HEK293 (cell line): ENCODE data around the gene SLC6A3.

Experiments used
- CTCF ChIA-PET: fragments of 350-600 bp; formaldehyde crosslinking; extraction: SDS; loops from one replicate; lab custom pipeline; 2021; ENCODE audit warnings: antibody characterized with exemption; lab: Yijun Ruan, JAX
- POLR2A ChIA-PET: fragments of 300-600 bp; formaldehyde crosslinking; extraction: SDS; loops from one replicate; lab custom pipeline; 2020; ENCODE audit warnings: antibody characterized with exemption, inconsistent platforms; lab: Yijun Ruan, JAX
- H3K27ac ChIP-seq: fragments of 200-500 bp; sonication (Bioruptor generic); 2 replicates; pipeline ENCODE4 v1.5.1; 2014; ENCODE audit warnings: low read depth, low read length, control low read depth, inconsistent platforms; ENCODE audit errors: extremely low read depth
- H3K36me3 ChIP-seq, 2 experiments: fragments of 200-500 bp in 1 of 2; sonication (Bioruptor generic) in 1 of 2; 1 replicate in 1 of 2; 2 replicates in 1 of 2; pipeline ENCODE4 v1.5.1; 2014 to 2017; ENCODE audit warnings: inconsistent platforms in 2 of 2, low read length in 2 of 2; ENCODE audit not compliant: control insufficient read depth in 2 of 2, insufficient read depth in 1 of 2
- H3K4me1 ChIP-seq: fragments of 200-500 bp; sonication (Bioruptor generic); 2 replicates; pipeline ENCODE4 v1.5.1; 2014; ENCODE audit warnings: mild to moderate bottlenecking, low read length, inconsistent platforms; ENCODE audit not compliant: control insufficient read depth, insufficient read depth
- H3K4me3 ChIP-seq: 2 replicates; pipeline ENCODE4 v1.5.1; 2011; ENCODE audit warnings: low read depth, mild to moderate bottlenecking, control low read depth, low read length, moderate library complexity
- H3K9me3 ChIP-seq: fragments of 200-500 bp; sonication (Bioruptor generic); 2 replicates; pipeline ENCODE4 v1.5.1; 2014; ENCODE audit warnings: low read depth, low read length, inconsistent platforms; ENCODE audit not compliant: control insufficient read depth, insufficient read depth
- BCL11B ChIP-seq: fragments of 450-650 bp; formaldehyde crosslinking; IDR thresholded peaks from 2 replicates; pipeline ENCODE4 v1.5.1; 2016; ENCODE audit warnings: low read depth, missing biosample characterization, missing genetic modification characterization
- ELK4 ChIP-seq: IDR thresholded peaks from 2 replicates; pipeline ENCODE4 v1.6.1; 2011; ENCODE audit warnings: mild to moderate bottlenecking, low read depth, low read length, borderline replicate concordance
- KLF1 ChIP-seq: fragments of 450-650 bp; formaldehyde crosslinking; IDR thresholded peaks from 2 replicates; pipeline ENCODE4 v1.5.1; 2016; ENCODE audit warnings: missing biosample characterization, missing genetic modification characterization
- PRDM1 ChIP-seq: fragments of 450-650 bp; formaldehyde crosslinking; IDR thresholded peaks from 2 replicates; pipeline ENCODE4; 2016; ENCODE audit warnings: missing biosample characterization, missing genetic modification characterization
- PRDM4 ChIP-seq: fragments of 450-650 bp; formaldehyde crosslinking; IDR thresholded peaks from 2 replicates; pipeline ENCODE4 v1.5.1; 2017; ENCODE audit warnings: missing biosample characterization, missing genetic modification characterization
- TRIM28 ChIP-seq: IDR thresholded peaks from 2 replicates; pipeline ENCODE4 v1.6.1; 2011; ENCODE audit warnings: low read length, control low read depth, borderline replicate concordance
- TSHZ1 ChIP-seq: fragments of 450-650 bp; formaldehyde crosslinking; IDR thresholded peaks from 2 replicates; pipeline ENCODE4 v1.5.1; 2016; ENCODE audit warnings: missing biosample characterization, missing genetic modification characterization, borderline replicate concordance
- ZBTB10 ChIP-seq: fragments of 450-650 bp; formaldehyde crosslinking; IDR thresholded peaks from 2 replicates; pipeline ENCODE4 v1.5.1; 2016; ENCODE audit warnings: missing biosample characterization, missing genetic modification characterization
- ZNF138 ChIP-seq: fragments of 450-650 bp; formaldehyde crosslinking; IDR thresholded peaks from 2 replicates; pipeline ENCODE4 v1.5.1; 2016; ENCODE audit warnings: missing biosample characterization, missing genetic modification characterization, borderline replicate concordance
- ZNF174 ChIP-seq: fragments of 450-650 bp; formaldehyde crosslinking; IDR thresholded peaks from 2 replicates; pipeline ENCODE4 v1.5.0; 2017; ENCODE audit warnings: missing biosample characterization, mild to moderate bottlenecking, missing genetic modification characterization
- ZNF2 ChIP-seq: fragments of 450-650 bp; formaldehyde crosslinking; IDR thresholded peaks from 2 replicates; pipeline ENCODE4 v1.5.1; 2016; ENCODE audit warnings: missing biosample characterization, missing genetic modification characterization
- ZNF350 ChIP-seq: fragments of 450-650 bp; formaldehyde crosslinking; IDR thresholded peaks from 2 replicates; pipeline ENCODE4 v1.5.0; 2017; ENCODE audit warnings: missing biosample characterization, mild to moderate bottlenecking, missing genetic modification characterization
- ZNF366 ChIP-seq: fragments of 450-650 bp; formaldehyde crosslinking; conservative IDR thresholded peaks from 2 replicates; pipeline ENCODE4 v1.5.1; 2016; ENCODE audit warnings: missing biosample characterization, missing genetic modification characterization
- ZNF394 ChIP-seq: fragments of 450-650 bp; formaldehyde crosslinking; IDR thresholded peaks from 2 replicates; pipeline ENCODE4 v1.5.1; 2016; ENCODE audit warnings: missing biosample characterization, missing genetic modification characterization, mild to moderate bottlenecking, moderate library complexity, borderline replicate concordance
- ZNF423 ChIP-seq: fragments of 450-650 bp; formaldehyde crosslinking; IDR thresholded peaks from 2 replicates; pipeline ENCODE4 v1.5.1; 2016; ENCODE audit warnings: missing biosample characterization, missing genetic modification characterization
- ZNF544 ChIP-seq: fragments of 450-650 bp; formaldehyde crosslinking; IDR thresholded peaks from 2 replicates; pipeline ENCODE4 v1.5.0; 2017; ENCODE audit warnings: missing biosample characterization, missing genetic modification characterization
- ZNF558 ChIP-seq: fragments of 450-650 bp; formaldehyde crosslinking; IDR thresholded peaks from 2 replicates; pipeline ENCODE4 v1.5.1; 2016; ENCODE audit warnings: missing biosample characterization, missing genetic modification characterization
- ZNF76 ChIP-seq: fragments of 450-650 bp; formaldehyde crosslinking; IDR thresholded peaks from 2 replicates; pipeline ENCODE4; 2016; ENCODE audit warnings: low read depth, missing biosample characterization, missing genetic modification characterization, borderline replicate concordance
- ZSCAN18 ChIP-seq: fragments of 450-650 bp; formaldehyde crosslinking; IDR thresholded peaks from 2 replicates; pipeline ENCODE4 v1.5.1; 2016; ENCODE audit warnings: missing biosample characterization, missing genetic modification characterization
- ZSCAN30 ChIP-seq: fragments of 450-650 bp; IDR thresholded peaks from 2 replicates; pipeline ENCODE4 v1.5.1; 2018; ENCODE audit warnings: missing biosample characterization, mild to moderate bottlenecking, missing genetic modification characterization, moderate library complexity
- ZSCAN4 ChIP-seq: fragments of 450-650 bp; formaldehyde crosslinking; IDR thresholded peaks from 2 replicates; pipeline ENCODE4 v1.5.1; 2017; ENCODE audit warnings: missing biosample characterization, missing genetic modification characterization

The SLC6A3 gene

GRCh38 chr5:1446602-1447343 lies 1.5 kb upstream of the SLC6A3 start (continued):
- TF ChIP-seq TSHZ1 (tag by site-specific recombination) = no peak
- no peak for TF ChIP-seq ZNF423
- no peak for TF ChIP-seq ZSCAN4 (tag by site-specific recombination)
- TF ChIP-seq, all 188 proteins: peak for 0

GRCh38 chr5:1445689-1446601 lies 705 bp upstream of the SLC6A3 start:
- ChIA-PET CTCF (no interaction called here), POLR2A (no interaction called here)
- Histone ChIP-seq H3K9me3 (no peaks in the 10 kb centered on the region), H3K4me1 (peaks cover 3% of the 10 kb centered on the region; the same call in 1 of the 2 replicates), H3K36me3 (peaks cover 0 to 4% of the 10 kb centered on the region in 2 experiments; a peak in 1 of 3 replicates), H3K27ac (no peak overlapping the region), H3K4me3 (no peak overlapping the region)
- no peak for TF ChIP-seq ZSCAN18
- no peak for TF ChIP-seq ZNF174 (tag by site-specific recombination)
- no peak for TF ChIP-seq PRDM1
- TF ChIP-seq ZNF394 (tag by site-specific recombination) = no peak
- TF ChIP-seq ZNF2 (tag by site-specific recombination) = no peak
- TF ChIP-seq ZSCAN30 (tag by site-specific recombination) = no peak
- TF ChIP-seq KLF1 = no peak
- no peak for TF ChIP-seq ZNF558 (tag by site-specific recombination)
- TF ChIP-seq ZNF366 (tag by site-specific recombination) = no peak
- TF ChIP-seq ZNF350 (tag by site-specific recombination) = no peak
- no peak for TF ChIP-seq ELK4
- TF ChIP-seq PRDM4 (tag by site-specific recombination) = no peak
- TF ChIP-seq BCL11B (tag by site-specific recombination) = no peak
- TF ChIP-seq ZBTB10 = no peak
- no peak for TF ChIP-seq ZNF544 (tag by site-specific recombination)
- TF ChIP-seq ZNF138 (tag by site-specific recombination) = no peak
- TF ChIP-seq ZNF76 (tag by site-specific recombination) = no peak
- no peak for TF ChIP-seq TRIM28
